ENCODE results near the gene TNFRSF17.

DNA sequence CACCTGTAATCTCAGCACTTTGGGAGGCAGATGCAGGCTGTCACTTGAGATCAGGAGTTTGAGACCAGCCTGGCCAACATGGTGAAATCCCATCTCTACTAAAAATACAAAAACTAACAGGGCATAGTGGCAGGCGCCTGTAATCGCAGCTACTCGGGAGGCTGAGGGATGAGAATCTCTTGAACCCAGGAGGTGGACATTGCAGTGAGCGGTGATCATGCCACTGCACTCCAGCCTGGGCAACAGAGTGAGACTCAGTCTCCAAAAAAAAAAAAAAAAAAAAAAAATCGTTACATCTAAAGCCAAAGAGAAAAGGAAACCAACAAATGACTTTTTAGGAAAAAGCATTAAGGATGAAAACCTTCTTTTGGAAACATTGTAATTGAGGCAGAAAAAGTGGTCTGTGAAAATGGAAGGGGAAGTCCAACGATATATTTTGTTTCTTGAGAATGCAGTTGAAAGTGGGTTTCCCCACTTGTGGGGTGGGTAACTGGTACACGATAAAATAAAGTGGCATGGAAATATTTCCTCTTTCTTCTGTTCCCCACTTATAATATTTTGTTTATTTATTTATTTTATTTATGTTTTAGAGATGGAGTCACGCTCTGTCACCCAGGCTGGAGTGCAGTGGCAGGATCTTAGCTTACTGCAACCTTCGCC is 14.1 kb downstream of the TNFRSF17 start:
- TF ChIP-seq, protein P1, sequence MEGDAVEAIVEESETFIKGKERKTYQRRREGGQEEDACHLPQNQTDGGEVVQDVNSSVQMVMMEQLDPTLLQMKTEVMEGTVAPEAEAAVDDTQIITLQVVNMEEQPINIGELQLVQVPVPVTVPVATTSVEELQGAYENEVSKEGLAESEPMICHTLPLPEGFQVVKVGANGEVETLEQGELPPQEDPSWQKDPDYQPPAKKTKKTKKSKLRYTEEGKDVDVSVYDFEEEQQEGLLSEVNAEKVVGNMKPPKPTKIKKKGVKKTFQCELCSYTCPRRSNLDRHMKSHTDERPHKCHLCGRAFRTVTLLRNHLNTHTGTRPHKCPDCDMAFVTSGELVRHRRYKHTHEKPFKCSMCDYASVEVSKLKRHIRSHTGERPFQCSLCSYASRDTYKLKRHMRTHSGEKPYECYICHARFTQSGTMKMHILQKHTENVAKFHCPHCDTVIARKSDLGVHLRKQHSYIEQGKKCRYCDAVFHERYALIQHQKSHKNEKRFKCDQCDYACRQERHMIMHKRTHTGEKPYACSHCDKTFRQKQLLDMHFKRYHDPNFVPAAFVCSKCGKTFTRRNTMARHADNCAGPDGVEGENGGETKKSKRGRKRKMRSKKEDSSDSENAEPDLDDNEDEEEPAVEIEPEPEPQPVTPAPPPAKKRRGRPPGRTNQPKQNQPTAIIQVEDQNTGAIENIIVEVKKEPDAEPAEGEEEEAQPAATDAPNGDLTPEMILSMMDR (IDR thresholded peaks at IDR 0.05), result no peak
- no peak for TF ChIP-seq EZH2 (IDR thresholded peaks at IDR 0.05)
- TF ChIP-seq EZH2phosphoT487 (IDR thresholded peaks at IDR 0.05), result no peak
